T-helper 9 cell (primary cell): ENCODE measurements around the gene HMCN2.
"Not testable (repeated sequence)": the region's sequence is repeated elsewhere in the genome, so short reads cannot be mapped to it uniquely, and the experiment has no call there.

Source experiments
- DNase-seq: peaks from one replicate; pipeline ENCODE4 v3.0.0-alpha.2; 2020

Gene HMCN2

GRCh38 chr9:130240410-130241197, 25.0 kb upstream of the HMCN2 start:
- no peak for DNase-seq

- DNase-seq = no peak
These were observed 24.4 kb upstream of the HMCN2 start for GRCh38 chr9:130241198-130241535.

DNA sequence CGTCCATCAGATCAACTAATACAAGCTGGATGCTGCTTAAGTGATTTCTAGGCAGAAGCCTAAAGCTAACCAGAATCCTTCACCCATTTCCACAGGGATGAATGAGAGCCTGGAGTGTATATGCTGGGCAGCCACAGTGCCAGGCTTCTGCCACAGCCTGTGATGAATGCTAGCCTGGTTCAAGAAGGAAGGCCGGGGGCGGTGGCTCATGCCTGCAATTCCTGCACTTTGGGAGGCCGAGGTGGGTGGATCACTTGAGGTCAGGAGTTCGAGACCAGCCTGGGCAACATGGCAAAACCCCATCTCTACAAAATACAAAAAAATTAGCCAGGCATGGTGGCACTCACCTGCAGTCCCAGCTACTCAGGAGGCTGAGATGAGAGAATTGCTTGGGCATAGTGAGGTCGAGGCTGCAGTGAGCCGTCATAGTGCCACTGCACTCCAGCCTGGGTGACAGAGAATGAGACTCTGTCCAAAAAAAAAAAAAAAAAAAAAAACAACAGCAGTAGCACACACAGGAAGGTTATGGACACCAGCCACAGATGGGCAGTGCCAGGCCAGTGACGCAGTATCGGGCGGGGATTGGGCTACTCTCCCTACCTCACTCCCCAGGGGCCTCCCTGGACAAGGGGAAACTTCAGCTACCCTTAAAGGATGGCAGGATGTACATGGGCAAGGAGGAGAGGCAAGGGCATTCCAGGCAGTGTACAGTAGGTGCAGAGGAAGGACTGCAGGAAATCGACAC, 23.1 kb upstream of the HMCN2 start:
- DNase-seq = no peak

GRCh38 chr9:130243015-130243881, 22.3 kb upstream of the HMCN2 start:
- DNase-seq = peak; percentile 83

GRCh38 chr9:130243882-130244170, 21.7 kb upstream of the HMCN2 start:
- no peak for DNase-seq

- DNase-seq = no peak
These were observed 20.9 kb upstream of the HMCN2 start for GRCh38 chr9:130244548-130245165.

DNA sequence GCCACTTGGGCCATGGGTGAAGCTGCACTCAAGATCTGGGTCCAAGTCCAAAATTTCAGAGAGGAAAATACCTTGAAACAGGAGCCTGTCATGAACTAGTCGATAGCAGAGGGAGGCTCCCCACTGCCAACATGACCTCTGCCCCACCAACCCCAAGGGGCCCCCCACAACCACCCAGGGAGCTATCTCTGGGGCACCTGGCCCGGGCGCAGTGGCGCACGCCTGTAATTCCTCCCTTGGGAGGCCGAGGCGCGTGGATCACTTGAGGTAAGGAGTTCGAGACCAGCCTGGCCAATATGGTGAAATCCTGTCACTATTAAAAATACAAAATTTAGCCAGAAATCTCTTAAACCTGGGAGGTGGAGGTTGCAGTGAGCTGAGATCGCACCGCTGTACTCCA, 20.1 kb upstream of the HMCN2 start:
- DNase-seq = no peak

GRCh38 chr9:130246126-130246525, 19.4 kb upstream of the HMCN2 start:
- DNase-seq = no peak

DNA sequence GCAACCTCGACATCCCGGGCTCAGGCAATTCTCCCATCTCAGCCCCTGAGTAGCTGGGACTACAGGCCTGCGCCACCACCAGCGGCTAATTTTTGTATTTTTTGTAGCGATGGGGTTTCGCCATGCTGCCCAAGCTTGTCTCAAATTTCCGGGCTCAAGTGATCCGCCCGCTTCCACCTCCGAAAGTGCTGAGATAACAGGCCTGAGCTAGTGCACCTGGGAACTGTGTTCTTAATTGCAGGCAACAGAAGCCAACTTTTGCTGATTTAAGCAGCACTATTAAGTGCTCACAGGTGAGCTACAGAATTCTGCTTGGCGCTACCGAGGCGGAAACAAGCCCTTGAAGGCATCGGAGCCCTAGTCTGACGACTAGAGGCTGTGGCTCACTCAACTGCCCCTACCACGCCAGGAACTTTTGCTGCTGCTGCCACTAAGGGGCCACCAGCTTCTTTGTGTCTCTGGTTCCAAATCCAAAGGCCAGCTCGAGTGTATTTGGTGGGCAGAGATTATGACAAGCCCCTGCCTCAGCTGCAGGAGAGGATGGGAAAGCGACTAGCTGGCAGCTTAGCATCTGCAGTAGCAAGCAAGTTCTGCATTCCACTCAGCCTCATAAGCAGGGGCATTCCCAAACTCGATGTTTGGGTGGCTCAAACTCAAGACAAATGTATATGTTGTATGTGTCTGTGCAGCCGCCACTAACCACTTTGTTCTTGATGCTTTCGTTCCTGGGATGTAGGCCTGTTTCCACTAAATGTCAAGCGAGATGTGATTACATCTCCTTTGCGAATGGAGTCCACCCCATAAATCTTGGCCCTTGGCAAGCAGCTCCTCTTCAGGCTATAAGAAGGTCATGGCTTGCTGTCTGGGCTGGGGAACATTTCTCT, 10.6 kb upstream of the HMCN2 start:
- DNase-seq = no peak

DNA sequence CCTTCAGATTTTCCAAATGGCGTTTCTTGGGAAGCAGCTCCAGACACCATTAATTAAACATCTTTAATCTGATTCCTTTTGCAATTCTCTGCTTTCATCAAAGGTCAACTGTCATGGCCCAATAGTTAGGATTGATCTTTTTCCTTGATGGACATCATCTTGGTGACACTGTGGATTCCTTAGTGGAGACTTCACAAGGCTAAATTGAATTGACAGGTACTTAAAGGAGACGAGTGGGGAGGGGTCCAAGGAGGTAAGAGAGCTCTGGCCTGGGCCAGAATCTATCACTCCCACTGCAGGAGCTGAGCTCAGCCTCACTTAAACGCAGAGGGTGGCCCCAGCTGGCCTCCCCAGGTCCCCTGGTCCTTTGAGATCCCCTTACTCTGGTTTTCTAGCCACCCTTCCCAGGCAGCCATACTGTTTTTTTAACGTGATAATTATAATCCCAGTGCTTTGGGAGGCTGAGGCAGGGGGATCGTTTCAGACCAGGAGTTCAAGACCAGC, 9.9 kb upstream of the HMCN2 start:
- no peak for DNase-seq

DNA sequence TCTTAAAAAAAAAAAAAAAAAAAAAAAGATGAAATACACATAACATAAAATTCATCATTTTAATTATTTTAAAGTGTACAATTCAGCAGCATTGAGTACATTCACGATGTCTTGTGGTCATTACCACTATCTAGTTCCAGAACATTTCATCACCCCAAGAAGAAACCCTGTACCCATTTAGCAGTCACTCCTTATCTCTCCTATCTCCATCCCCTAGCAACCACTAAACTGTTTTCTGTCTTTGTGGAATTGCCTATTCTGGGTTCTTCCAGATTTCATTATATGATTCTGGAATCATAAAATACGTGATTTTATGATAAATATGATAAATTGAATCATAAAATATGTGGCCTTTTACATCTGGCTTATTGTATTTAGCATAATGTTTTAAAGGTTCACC, 8.9 kb upstream of the HMCN2 start:
- DNase-seq = no peak

GRCh38 chr9:130258137-130258536, 7.4 kb upstream of the HMCN2 start:
- not testable (repeated sequence) for DNase-seq

DNA sequence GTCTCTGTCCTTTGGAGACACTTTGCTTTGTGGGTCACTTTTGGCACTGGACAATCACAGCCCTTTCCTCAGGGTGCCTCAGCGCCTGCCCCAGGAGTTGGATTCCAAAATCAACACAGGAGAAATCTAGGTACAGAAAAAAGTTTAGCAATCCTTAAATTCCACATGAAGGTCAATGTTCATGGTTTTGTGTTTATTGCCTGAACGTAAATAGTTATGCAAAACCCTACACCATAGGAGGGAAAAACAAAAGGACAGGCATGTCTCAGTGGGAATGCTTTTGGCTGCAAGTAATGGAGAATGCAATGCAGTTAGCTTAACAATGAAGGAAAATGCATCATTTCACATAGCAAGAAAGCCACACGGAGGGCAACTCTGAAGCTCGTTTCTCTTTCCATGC, 6.5 kb upstream of the HMCN2 start:
- DNase-seq = no peak

DNA sequence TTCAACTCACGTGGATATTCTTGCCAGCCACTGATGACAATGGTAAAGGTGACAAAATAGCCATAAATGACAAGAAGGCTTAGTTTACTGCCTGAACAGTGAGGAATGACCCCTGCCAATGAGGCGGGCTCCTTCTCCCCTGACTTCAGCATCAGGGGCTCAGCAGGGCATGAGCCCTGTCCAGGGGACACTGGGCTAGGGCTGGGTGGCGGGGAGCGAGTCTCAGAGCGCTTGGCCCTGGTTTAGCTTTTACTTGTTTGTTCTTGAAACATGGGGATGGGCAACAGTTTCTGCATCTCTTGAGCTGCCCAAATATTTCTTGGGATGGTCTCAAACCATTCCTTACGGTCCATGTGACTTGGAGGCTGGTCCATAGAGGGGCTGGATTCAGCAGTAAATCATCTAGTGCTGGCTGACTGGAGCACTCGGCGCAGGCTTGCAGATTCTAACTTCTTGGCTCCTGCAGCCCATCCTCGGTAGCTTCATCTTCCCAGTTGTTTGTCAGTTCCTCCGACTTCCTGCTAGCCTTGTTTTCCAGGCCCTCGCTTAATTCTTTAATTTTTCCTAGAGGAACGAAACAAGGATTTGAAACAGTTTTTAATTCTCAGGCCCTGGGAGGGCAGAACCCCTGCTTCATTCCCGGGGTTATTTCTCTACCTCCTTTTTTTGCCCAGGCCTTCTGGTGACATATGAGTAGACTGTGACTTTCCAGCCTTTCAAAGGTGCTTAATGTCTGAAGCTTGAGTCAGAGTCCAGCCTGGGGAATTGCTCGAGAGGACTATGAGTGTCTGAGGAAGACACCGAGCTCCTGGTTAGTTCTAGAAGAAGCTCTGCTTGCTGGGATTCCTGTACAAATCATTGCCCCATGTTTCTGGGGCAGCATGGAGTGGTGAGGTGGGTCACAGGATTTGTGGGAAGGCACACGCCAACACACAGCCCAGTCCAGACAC, 4.5 kb upstream of the HMCN2 start:
- DNase-seq = no peak

DNA sequence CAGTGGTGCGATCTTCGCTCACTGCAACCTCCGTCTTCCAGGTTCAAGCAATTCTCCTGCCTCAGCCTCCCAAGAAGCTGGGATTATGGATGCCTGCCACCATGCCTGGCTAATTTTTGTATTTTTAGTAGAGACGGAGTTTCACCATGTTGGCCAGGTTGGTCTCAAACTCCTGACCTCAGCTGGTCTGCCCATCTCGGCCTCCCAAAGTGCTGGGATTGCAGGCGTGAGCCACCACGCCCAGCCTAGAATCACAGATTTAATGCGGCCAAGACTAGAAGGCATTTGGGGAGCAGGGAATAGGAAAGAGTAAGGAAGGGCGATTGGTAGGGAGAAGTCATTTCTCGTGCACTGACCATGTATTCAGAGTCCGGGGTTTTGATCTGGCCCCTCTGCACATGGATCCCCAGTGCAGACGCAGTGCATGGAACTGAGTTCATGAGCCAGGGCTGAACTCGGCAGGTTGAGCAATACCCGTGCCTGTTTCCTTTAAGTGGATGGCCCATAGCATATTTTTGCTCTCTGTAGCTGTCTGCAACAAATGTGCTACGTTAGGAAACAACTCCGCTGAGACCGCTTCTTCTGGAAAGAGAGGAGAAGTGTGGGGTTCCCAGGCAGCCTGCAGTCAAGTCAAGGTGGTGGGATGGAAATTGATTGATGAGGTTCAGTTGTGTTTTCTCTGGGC, 3.4 kb upstream of the HMCN2 start:
- DNase-seq = no peak

GRCh38 chr9:130262771-130263170, 2.8 kb upstream of the HMCN2 start:
- no peak for DNase-seq

DNA sequence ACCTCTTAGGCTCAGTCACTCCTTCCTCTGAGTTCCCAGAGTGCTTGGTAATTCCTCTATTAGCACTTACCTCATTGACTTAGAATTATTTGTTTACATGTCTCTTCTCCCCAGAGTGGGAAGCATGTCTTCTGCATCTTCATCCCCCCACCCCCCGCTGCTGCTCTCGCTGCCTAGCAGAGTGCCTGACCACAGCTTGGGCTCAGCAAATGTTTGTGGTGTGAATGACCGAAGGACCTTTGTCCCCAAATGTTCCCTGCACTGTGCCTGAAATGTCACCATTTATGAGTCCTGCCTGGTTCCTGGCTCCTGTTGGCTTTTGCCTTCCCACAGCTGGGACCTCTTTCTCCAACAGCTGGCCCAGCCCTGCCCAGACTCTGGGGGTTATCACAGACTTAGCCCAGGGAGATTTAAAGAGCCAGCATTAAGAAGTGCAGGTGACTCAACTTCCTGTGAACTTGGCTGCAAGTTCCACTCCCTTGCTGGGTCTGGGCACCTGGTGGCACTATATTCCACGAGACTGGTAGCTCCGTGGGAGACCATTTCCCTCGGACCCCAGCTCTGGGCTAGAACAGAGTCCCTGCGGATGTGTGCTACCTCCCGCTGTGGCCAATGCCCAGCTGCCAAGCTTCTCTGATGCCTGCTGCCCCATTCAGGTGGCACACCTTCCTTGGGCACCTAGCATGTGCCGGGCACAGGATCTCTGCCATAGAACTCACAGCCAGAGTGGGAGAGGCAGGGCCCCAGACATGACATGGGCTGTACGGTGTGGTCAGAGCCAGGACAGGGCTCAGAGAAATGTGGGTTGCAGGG, 1.8 kb upstream of the HMCN2 start:
- DNase-seq = no peak

DNA sequence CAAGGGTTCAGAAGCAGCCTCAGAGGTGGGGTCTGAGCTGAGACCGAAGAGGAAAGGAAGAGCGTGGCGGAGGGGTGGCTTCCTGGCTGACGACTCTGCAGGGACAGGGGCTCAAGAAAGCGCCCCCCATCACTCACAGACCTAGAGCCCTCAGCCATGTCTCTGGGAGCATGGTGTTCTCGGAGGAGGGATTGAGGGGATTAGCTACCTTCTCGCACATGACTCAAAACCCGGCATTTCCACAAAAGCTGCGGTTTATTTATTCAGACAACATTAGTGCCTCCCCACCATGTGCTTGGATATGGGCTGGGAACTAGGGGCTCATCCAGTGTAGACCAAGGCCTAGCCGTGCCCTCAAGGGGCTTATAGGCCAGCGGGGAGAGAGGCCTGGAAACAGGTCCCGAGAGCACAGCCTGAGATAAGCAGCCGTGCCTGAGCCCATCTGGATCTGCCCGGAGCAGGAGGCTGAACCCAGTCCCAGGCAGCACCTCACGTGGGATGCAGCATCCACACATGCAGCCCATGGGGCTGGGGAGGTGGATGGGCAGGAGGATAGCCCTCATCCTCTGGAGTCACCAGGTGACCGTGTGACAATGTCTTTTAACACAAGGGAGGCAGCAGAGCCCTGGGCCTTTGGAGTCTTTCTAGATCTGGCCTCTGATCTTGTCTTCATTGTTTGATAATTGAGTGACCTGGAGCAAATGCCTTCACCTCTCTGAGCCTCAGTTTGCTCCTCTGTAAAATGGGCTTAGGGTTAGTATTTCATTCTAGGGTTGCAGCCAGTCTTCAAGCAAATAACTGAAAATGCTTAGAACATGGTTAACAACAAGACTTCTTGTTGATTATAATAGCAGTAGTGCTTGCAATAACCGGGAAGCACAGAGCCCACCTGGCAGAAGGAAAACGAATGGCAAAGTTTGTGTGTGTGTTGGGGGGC, 878 bp upstream of the HMCN2 start:
- DNase-seq = no peak
